ENCODE measurements around the gene KCNMA1.

Gene KCNMA1

DNA sequence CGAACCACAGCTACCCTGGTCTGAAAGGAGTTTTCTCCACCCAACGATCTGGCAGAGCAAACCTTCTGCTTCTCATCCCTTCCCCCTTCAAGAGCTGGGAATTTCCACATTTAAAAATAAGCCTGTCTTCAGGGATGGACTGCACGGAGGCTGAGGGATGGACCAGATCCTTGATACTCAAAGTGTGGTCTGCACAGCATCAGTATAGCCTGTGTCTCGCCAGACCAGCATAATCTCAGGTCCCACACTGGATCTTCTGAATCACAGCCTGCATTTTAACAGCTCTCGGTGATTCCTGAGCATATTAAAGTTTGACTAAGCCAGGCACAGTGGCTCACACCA is 7.1 kb downstream of the KCNMA1 start:
- no peak for DNase-seq

DNA sequence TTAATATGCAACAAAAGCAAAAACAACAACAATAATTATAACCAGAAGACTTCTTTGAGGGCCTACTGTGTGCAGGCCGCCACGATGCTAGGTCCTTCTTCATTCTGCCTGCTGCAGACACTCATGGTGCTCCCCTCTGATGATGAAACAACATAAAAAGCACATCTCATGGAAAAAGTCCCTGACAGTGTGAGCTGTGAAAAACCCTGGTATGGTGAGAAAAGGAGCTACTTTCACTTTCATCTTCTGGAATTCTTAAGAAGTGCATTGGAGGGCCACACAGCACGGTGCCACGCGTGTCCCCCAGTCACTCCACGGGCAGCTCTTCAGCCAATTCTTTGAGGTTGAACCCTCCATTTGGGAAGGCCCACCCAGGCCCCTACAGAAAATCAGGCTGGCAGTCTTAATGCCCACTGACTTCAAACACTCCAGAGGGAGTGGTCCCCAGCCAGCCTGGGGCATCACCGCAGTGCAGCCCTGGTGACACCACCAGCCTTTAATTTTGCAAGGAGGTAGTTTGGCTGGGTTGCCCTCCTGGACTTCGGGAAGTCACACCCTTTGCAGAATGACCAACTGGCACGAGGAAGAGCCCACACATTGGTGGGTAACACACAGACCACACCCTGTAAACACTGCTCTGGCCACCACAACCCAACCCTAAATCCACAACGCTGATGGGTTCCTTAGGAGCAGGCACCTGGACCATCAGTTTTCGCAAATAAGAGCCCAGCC is 7.7 kb downstream of the KCNMA1 start:
- DNase-seq = no peak

DNA sequence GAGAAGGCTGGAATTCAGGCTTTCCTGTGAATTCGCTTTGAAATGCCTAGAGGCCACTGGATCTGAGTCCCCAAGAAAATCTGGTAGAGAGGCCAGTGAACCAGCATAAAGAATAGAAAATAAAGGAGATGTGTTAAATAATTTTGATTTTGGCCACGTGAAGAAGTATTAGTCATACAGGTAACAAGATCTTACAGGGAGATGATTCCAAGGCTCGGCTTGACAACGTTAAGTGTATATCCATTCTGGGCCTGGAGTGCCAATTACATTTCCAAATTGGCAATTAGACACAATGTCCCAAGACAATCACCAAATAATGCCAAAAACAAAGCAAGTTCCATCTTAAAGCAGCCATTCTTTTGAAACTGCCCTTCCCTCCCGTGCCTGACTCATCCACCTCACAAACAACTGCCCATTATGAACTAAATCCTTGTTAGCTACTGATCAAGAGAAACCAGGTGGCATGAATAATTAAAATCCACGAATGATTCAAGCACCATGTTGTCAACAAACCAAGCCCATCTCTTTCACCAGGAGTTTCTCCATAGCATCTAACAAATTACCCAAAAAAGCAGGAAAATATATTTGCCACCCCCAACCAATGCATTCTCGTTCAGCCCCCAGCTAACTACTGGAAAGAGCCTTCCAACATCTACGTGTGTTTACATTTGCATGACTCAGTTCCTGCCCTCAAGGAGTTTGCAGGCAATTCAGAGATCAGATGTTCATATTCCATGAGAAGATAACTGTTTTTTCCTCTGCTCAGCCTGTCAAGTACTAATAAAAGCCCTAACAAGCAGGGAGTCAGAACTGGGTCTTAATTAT is 8.5 kb downstream of the KCNMA1 start:
- DNase-seq = no peak

DNA sequence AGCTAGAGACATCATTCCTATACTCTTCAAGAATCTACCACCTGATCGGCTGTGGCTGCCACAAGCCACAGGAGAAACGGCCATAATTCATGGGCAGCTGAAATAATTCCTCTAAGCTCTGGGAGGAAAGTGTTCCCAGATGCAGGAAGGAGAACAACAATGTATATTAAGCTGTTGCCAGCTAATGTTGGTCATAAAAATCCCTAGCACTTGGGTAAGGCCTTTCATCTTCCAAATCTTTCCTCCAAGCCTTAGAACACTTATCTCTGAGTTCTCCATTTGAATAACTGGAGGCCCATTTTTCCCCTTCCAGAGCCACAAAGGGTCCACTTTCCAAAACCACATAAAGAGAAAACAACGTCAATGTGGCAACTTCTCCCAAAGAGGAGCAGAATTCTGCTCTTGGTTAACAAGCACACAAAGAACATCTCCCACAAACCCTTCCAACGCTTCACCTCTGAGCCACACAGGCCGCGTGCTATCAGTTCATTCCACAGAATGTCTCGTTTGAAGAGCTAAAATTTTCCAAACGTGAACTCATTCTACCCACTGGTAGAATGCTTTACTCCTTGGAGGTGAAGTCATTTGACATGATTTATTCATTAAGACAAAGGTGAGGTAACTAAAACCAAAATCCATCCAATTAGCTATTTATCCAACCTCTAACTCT is 11.2 kb downstream of the KCNMA1 start:
- no peak for DNase-seq

DNA sequence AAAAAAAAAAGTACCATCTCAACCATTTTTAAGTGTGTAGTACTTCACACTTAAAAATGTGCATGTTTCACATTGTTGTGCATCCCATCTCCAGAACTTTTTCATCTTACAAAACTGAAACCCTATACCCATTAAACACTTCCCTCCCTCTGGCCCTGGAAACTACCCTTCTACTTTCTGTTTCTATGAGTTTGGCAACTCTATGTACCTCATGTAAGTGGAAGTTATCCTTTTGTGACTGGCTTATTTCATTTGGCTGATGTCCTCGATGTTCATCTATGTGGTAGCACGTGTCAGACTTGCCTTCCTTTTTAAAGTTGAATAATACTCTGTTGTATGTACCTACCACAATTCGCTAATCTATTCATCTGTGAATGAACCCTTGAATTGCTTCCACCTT is 12.2 kb downstream of the KCNMA1 start:
- DNase-seq = no peak

DNA sequence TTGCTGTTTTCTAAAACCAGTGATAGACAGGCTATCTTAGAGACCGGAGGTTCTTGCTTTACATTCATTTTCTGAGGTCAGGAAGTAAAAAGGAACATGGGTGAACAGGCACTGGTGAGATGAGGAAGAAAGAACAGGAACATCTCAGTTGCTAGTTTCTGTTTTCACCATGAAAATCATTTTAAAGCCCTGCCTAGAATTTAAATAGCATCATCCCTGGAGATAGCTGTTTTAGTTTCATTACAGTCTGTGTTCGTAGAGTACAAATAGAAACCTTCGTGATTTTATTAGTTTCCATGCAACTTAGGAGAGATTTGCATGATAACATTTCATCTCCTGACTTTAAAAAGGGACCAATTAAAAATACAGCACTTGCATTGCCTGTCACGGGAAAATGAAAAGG is 14.7 kb downstream of the KCNMA1 start:
- DNase-seq = no peak

DNA sequence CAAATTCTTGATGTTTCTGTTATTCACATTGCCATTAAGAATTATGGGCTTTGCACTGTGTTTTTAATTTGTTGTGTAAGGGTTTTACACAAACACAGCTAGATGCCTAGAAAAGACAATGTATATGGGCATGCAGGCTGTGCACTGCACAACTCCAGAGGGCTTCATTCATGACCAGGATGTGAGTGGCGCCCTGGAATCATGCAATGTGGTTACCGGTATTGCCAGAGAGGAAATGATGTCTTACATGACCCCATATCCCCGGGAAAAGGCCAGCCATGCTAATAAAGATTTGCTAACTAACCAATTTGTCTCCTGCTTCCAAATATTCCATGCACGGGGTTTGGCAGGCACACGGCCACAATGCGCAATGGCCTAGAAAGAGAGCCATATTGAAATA is 16.9 kb downstream of the KCNMA1 start:
- no peak for DNase-seq

DNA sequence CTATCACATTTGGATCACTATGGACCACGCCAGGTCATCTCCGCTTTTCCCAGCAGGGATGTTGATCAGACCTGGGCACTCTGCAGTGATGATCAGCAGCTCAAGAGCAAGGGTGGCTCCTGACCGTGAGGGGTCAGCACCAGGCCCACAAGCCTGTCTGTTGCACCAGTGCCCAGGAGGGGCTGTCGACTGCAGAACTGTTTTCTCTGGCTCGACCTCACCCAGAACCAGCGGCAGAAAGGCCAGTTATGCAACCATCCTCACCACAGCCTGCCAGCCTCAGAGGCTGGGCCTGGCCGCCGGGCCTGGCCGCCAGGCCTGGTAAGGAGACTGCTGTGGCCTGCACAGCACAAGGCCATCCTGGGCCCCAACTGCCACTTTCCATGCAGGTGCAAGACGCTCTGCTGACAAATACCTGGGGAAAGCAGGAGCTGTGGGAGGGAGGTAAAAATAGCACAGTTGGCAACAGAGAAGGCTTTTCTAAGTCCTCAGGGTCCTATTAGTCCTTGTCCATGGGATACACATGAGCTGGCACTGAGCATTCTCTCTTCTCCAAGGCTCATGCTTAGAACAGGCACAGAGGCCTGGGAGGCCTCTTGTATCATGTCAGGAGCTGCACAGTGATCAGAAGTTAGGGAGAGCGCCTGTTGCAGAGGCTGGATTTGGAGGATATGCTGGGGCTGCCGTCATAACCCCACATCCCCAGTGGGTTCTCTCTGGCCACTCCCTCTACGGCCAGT is 17.5 kb downstream of the KCNMA1 start:
- no peak for DNase-seq

DNA sequence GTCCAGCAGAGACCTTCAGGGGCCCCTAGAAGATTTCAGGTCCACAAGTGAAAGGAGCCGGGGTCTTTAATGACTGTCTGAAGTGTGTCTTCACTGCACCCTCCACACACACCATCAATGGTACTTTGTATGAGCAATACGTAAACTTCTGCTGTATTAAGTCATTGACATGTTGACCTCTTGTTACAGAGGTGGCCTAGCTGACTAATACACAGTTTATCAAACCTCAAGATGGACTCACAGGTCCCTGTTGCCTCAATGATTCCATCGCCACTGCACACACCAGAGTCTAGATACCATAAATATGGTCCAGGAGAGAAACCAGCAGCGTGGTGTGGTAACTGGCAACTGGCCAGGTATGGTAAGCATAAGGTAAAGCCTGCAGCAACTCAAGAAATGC is 19.5 kb downstream of the KCNMA1 start:
- DNase-seq = no peak

DNA sequence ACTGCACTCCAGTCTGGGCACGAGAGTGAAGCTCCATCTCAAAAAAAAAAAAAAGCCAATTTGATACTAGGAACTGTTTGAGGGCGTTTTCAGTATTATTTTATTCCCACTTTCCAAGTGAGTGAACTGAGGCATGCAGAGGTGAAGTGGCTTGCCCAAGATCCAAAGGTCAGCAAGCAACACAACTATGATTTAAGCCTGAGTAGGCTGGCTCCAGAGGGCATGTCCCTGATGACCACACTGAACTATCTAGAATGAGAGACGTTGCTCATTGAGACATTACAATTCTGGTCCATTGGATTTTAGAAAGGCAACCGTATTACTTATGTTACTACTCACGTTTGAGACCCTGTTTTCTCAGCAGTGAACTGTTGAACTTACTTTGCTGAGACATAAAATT is 20.8 kb downstream of the KCNMA1 start:
- DNase-seq = no peak

DNA sequence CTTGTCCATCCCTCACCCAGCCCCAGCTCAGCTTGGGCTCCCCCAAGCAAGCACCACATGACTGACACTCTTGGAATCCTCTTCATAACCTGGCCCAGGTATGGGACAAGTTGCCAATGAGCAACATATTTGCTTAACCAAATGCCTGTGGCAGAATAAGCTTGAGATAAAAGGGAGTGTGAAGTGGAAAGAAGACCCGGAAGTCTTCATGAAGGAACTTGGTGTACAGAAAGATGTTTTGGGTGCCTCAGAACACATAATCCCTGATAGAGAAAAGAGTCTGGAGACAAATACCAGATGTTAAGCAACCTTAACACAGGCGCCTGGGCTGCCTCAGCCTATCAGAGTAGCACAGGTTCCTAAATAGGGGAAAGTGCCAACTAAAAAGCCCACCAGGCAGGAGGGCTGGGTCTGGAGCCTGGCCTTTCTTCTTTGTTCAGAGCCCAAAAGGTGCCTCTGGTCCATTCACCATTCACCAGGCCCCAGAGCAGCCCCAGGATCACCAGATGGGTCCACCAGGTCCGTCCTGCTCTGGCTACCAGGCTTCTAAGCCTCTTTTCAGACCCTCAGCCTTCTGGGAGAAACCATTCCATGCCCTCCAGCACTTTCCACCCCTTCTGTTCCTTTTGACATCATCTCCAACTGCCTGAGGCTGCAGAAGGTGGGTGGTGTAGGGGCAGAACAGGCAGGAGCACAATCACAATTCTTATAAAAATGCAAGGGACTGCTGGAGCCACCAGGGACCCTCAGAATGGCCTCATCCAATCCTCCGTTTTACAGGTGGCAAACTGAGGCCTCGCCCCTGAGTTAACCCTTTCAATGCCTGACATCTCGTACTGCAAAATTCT is 22.6 kb downstream of the KCNMA1 start:
- no peak for DNase-seq

DNA sequence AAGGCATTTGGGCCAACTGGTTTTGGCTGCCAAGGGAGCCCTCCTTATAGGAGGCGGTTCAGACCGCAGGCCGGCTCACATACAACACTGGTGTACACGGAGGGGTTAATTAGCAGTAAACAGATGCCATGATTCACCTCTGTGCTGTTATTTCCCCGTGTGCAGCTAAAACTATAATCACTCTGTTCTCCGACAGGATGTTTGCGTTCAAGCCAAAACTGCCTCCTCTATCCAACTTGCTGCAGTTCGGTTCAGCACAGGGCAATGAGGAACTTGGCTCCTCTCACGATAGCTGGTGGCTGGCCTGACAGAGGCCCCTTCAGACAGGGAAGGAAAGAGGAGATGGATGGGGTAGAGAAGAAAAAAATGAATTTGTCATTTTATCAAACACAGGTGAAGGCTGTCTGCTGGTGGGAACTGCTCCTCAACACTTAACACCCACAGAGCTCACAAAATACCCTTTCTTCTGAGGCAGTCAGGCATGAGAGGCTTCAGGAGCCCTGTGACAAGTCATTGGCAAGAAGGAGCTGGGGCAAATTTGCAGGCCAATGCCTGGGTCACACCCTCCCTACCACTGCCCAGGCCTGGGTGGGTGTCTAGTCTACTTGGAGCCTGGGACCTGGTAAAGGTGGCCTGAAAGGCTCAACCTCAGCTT is 24.0 kb downstream of the KCNMA1 start:
- no peak for DNase-seq

DNA sequence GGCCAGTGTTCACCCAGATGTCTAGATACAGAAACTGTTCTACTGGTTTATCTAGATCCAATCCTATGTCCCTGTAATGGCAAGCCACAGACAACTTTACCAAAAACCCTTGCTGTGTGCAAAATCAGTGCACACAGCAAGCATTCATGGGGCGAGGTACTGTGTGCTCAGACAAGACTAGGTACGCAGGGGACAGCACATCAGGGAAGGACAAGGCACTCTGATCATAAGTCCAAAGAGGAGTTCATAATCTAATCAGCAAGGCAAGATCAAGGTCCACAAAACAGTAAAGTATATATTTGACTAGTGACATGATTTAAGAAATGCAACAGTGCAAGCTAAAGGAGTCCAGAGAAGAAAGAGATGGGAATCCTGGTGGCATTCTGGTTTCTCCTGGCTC is 25.9 kb downstream of the KCNMA1 start:
- no peak for DNase-seq

DNA sequence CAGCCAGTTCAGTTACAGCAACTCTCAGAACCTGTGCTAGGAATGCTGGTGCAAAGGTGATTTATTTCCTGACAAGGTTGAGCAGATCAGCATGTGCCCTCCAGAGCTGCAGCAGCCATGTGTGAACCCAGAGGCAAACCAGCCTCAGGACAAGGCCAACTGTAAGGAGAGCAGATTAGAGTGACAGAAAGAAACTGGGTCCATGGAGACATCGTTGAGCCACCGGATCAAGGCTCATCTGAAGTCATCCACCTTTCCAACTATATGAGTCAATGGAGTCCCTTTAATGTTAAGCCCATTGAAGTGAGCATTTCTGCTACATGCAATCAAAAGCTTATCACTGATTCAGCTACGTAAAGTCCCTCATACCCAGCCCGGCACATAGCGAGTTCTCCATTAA is 26.4 kb downstream of the KCNMA1 start:
- DNase-seq = no peak

DNA sequence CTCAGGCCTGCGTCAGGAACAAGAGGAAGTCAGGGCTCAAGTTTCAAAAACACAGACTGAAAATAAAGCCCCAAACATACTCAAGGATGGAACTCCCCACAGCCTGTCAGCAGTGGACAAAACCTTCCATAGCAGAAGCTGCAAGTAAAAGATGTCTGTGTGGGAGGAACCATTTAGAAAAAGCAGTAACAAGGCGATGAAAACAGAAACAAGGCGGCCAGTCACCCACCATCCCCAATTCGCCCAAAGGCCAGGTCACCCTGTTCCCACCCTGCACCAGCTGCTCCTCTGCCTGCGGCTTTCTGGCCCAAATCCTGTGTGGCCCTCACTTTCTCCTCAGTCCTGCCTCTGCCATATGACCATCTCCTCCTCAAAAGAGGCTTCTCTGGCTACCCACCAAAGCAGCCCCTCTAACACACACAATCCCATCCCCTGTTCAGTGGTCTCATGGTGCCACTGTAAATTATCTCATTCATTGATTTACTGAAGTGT is 27.8 kb downstream of the KCNMA1 start:
- no peak for DNase-seq

DNA sequence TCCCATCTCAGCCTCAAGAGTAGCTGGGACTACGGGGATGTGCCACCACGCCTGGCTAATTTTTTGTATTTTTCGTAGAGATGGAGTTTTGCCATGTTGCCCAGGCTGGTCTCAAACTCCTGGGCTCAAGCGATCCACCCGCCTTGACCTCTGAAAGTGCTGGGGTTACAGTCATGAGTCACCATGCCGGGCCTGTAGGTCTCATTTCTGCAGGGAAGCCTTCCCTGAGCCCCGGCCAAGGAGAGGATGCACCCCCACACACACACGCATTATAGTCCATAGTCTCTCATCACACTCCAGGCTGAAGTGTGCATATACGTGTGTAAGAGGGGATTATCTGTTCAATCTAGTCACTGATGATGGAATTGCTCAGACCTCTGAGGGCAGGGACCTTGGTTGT is 29.3 kb downstream of the KCNMA1 start:
- no peak for DNase-seq

DNA sequence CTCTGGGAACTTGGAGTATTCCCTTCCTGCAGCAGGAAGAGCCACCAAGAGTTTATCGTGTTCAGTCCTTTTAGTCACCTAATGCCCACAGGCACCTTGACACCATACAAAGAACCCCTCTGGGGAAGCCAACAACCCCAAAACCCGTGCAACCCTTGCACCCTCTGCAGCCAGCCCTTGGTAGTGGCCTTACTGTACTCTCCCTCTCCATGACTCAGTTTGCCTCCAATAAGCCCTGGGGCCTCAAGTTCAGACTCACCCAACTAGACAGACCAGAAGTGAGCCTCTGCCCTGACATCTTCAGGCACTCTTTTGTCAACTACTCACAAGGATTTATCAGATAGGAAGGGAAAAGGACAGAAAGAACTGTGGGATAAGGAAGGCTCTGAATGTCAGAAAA is 30.9 kb downstream of the KCNMA1 start:
- no peak for DNase-seq

DNA sequence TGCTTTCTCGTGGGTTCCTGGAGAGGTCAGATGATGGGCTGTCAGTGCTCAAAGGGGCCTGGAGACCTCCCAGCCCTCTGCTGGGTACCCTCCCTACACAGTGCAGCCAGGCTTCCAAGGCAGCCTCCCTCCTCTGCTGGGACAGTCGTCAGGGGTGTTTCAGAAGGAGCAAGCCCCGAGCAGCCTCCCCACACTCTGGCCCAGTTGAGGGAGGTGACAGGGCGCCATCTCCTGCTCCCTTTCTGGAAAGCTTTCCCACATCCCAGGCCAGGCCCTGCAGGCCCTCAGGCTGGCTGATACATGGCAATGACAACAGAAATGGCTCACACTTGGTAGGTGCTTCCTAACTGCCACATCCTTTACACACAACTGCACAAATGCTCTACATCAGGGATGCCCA is 32.1 kb downstream of the KCNMA1 start:
- DNase-seq = no peak

DNA sequence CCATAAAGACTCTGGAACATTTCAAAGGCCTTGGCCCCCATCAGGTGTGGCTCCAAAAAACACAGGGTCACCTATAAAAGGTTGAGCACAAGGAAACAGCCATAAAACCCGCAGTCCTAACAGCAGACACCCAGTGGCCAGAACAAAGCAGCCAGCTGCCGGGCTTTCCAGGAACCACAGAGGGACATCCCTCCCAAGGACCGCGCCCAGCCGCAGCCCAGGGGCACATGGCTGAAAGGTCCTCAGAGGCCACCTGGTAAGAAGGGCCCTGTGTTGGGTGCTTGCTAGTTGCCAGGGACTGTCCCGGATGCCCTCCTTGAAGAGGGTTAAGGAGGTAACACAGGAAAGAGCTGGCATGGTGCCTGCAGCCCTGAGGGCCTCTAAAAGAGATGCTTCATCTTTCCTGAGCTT is 32.7 kb downstream of the KCNMA1 start:
- DNase-seq = no peak

DNA sequence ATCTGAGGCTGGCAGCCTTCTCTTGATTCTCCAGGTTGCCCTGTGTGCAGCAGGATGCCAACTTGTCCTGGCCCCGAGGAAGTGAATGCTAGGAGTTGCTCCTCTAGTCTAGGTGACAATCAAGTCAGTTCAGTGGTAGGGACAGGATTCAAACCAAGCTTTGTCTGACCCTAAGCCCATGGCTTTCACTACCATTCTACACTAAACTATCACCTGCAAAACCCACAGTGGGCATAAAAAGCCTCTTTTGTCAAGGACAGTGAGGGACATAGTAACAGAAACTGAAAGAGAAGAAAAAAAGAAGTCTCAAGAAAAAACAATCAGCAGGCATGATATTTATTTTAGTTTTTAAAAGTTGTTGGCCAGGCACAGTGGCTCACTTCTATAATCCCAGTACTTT is 33.5 kb downstream of the KCNMA1 start:
- DNase-seq = no peak

DNA sequence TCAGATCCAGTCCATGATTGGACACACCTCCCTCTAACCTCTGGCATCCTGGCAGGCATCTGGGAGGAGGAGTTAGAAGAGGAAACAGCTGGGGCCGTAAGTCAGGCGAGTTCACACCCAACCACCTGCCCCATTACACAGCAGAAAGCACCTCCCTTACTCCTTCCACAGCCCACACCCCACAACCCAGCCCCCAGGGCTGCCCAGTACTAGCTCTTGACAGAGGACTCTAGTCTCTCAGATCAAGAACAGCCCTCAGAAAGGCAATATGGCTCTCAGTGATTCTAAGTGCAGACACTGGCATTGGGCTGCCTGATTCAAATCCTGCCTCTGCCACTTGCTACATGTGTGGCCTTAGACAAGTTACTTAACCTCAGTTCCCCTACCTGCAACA is 34.1 kb downstream of the KCNMA1 start:
- no peak for DNase-seq
